ENCODE measurements around the gene ODF4.
"Not testable (repeated sequence)": the region's sequence is repeated elsewhere in the genome, so short reads cannot be mapped to it uniquely, and the experiment has no call there.

DNA sequence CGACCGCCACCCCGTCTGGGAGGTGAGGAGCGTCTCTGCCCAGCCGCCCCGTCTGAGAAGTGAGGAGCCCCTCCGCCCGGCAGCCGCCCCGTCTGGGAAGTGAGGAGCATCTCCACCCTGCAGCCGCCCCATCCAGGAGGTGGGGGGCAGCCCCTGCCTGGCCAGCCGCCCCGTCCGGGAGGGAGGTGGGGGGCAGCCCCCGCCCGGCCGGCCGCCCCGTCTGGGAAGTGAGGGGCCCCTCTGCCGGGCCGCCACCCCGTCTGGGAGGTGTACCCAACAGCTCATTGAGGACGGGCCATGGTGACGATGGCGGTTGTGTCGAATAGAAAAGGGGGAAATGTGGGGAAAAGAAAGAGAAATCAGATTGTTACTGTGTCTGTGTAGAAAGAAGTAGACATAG lies 34.2 kb downstream of the ODF4 start:
- TF ChIP-seq, protein P1, sequence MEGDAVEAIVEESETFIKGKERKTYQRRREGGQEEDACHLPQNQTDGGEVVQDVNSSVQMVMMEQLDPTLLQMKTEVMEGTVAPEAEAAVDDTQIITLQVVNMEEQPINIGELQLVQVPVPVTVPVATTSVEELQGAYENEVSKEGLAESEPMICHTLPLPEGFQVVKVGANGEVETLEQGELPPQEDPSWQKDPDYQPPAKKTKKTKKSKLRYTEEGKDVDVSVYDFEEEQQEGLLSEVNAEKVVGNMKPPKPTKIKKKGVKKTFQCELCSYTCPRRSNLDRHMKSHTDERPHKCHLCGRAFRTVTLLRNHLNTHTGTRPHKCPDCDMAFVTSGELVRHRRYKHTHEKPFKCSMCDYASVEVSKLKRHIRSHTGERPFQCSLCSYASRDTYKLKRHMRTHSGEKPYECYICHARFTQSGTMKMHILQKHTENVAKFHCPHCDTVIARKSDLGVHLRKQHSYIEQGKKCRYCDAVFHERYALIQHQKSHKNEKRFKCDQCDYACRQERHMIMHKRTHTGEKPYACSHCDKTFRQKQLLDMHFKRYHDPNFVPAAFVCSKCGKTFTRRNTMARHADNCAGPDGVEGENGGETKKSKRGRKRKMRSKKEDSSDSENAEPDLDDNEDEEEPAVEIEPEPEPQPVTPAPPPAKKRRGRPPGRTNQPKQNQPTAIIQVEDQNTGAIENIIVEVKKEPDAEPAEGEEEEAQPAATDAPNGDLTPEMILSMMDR (conservative IDR thresholded peaks at IDR 0.05) = not testable (repeated sequence)
- not testable (repeated sequence) for TF ChIP-seq EZH2 (IDR thresholded peaks at IDR 0.05; ENCODE audit: low read depth)

All from PC-9 (cell line).